Activated CD4-positive, alpha-beta T cell treated with anti-CD3 and anti-CD28 coated beads, Interleukin-2, amount 10 ng/mL, durations not matched to agents 24 days and 14 days (primary cell): ENCODE results near the gene SGPP2. TPM values are rescaled to one million over a fixed set of nuclear protein-coding genes. Genes with fewer than 3 reads are reported as not detected.

Source experiments
- DNase-seq: peaks from one replicate; pipeline ENCODE4 v3.0.0; 2022
- H3K27ac Mint-ChIP-seq: one replicate; pipeline ENCODE4 v1.8.0; 2022; ENCODE audit warnings: mild to moderate bottlenecking, mixed read lengths
- H3K27me3 Mint-ChIP-seq: one replicate; pipeline ENCODE4 v1.8.0; 2022; ENCODE audit warnings: mixed read lengths
- H3K36me3 Mint-ChIP-seq: one replicate; pipeline ENCODE4 v1.8.0; 2022; ENCODE audit warnings: low read depth, mild to moderate bottlenecking, mixed read lengths
- H3K4me1 Mint-ChIP-seq: one replicate; pipeline ENCODE4 v1.8.0; 2021; ENCODE audit warnings: mixed read lengths
- H3K4me3 Mint-ChIP-seq: one replicate; pipeline ENCODE4 v1.8.0; 2022; ENCODE audit warnings: mild to moderate bottlenecking, moderate library complexity, mixed read lengths
- H3K9me3 Mint-ChIP-seq: one replicate; pipeline ENCODE4 v1.8.0; 2021; ENCODE audit warnings: mixed read lengths
- intact Hi-C: fragments of 100-400 bp; cut with micrococcal nuclease; formaldehyde crosslinking; loops from one replicate; pipeline ENCODE4 v1.15.1; 2023
- total RNA-seq: library from RNA; stranded (reverse); gene quantifications from 2 replicates; pipeline ENCODE4 v1.2.3, GENCODE V29; 2022

SGPP2 gene
- total RNA-seq, 1 donor from 2014 or later: 23.0 TPM

- Mint-ChIP-seq H3K4me1 (no peaks in the 10 kb centered on the region), H3K27me3 (peaks cover 8% of the 10 kb centered on the region), H3K4me3 (no peak overlapping the region), H3K27ac (no peak overlapping the region), H3K9me3 (no peaks in the 10 kb centered on the region), H3K36me3 (no peaks in the 10 kb centered on the region)
- intact Hi-C loops: no loop called here
- no peak for DNase-seq
Measured at GRCh38 chr2:222544661-222545060, 120.3 kb downstream of the SGPP2 start.

- Mint-ChIP-seq H3K27me3 (peaks cover 13% of the 10 kb centered on the region), H3K36me3 (no peaks in the 10 kb centered on the region), H3K9me3 (no peaks in the 10 kb centered on the region), H3K4me1 (no peaks in the 10 kb centered on the region), H3K4me3 (no peak overlapping the region), H3K27ac (no peak overlapping the region)
- DNase-seq: no peak
- intact Hi-C loops: no loop called here
Measured at GRCh38 chr2:222545823-222546795, 121.8 kb downstream of the SGPP2 start.

DNA sequence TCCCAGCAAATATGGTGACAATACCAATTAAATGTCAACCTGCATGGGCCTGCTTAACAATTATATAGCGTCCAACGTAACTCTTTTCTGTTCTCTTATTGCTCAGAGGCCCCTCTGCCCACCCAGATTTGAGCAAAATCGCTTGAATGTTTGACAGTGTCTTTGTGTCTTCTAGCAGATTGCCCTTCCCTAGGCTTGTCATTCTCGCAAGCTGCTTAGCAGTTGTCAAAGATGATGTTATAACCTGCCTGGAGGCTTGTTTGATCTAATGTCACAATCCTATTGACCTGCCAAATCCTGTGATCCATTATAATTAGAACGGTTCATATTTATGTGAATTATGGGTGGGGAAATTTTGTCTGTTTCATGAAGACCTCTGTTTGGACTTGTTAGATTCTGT is 122.7 kb downstream of the SGPP2 start:
- intact Hi-C loops: no loop called here

DNA sequence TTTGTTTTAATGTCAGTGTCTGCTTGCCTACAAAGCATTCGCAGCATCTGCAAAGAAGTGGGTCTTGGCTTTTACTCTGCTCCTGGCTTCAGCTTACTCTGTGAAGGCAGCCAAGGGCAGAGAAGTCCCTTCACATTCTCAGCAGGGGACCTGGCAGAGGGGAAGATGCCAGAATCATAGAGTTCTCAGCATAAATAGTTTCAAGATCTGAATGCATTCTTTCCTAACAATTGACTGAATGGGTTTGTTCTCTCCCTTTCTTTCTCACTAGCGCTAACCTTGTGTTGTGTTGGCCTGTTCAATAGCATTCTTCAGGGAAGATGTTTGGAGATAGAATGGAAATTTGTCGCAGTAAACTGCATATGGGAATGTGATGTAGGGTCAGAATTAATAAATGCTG is 124.6 kb downstream of the SGPP2 start:
- H3K9me3 Mint-ChIP-seq: no peaks in the 10 kb centered on the region

More for the DNA sequence above, 122.7 kb downstream of the SGPP2 start:
- no peaks in the 10 kb centered on the region for H3K36me3 Mint-ChIP-seq
- no peak overlapping the region for H3K27ac Mint-ChIP-seq
- no peak overlapping the region for H3K4me3 Mint-ChIP-seq
- DNase-seq: no peak
- H3K9me3 Mint-ChIP-seq: no peaks in the 10 kb centered on the region
- peaks cover 14% of the 10 kb centered on the region for H3K27me3 Mint-ChIP-seq
- H3K4me1 Mint-ChIP-seq: no peaks in the 10 kb centered on the region

DNA sequence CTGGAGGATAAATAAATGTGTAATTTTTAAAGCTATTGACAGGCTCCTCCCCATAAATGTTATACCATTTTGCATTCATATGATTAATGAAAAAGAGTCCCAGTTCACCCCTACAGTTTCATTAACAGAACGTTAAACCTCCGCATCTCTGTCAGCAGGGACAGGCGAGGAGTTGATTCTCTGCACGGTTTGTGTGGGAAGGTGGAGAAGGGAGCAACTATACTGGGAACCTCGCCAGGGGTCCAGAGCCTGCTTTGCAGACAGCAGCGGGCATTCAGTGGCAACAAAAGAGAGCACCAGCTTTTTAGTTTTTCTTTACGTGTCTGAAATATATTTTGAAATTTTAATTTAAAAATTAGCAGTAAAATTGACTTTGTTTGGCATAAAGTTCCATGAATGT is 130.2 kb downstream of the SGPP2 start:
- DNase-seq: no peak
- intact Hi-C loops: no loop called here
- peaks cover 2% of the 10 kb centered on the region for H3K4me1 Mint-ChIP-seq
- H3K27me3 Mint-ChIP-seq: peaks cover 7% of the 10 kb centered on the region
- no peak overlapping the region for H3K27ac Mint-ChIP-seq
- H3K4me3 Mint-ChIP-seq: no peak overlapping the region
- no peaks in the 10 kb centered on the region for H3K9me3 Mint-ChIP-seq
- peaks cover 6% of the 10 kb centered on the region for H3K36me3 Mint-ChIP-seq

More for the DNA sequence above, 124.6 kb downstream of the SGPP2 start:
- Mint-ChIP-seq H3K36me3 (no peaks in the 10 kb centered on the region), H3K27me3 (peaks cover 15% of the 10 kb centered on the region), H3K27ac (no peak overlapping the region), H3K4me1 (no peaks in the 10 kb centered on the region), H3K4me3 (no peak overlapping the region)
- DNase-seq: no peak
- intact Hi-C loops: no loop called here

DNA sequence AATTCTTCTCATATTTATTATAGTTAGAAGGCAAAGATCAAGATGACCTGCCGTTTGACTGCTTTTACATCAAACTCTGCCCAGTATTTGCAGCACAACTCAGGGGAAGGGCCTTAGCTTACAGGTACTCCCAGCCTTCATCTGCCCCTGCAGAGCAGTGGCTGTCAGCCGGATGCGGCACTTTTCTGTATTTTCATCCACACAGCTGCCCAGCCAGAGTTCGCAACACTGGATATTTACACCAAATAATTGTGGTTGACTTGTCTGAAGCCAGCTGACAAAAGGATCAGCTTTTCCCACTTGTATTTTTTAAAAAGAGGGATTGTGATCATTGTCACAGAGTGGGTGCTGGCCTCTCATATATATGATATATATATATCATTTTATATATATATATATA is 136.8 kb downstream of the SGPP2 start:
- H3K4me1 Mint-ChIP-seq: peaks cover 2% of the 10 kb centered on the region
- intact Hi-C loops: loop anchor here (1.0 to 5.0 kb wide), 2 partner anchors 243 to 504 kb away; no protein-coding TSS in a partner anchor
- no peak overlapping the region for H3K4me3 Mint-ChIP-seq
- no peak overlapping the region for H3K27ac Mint-ChIP-seq
- no peak for DNase-seq
- no peaks in the 10 kb centered on the region for H3K9me3 Mint-ChIP-seq
- H3K27me3 Mint-ChIP-seq: no peaks in the 10 kb centered on the region
- peaks cover 19% of the 10 kb centered on the region for H3K36me3 Mint-ChIP-seq

DNA sequence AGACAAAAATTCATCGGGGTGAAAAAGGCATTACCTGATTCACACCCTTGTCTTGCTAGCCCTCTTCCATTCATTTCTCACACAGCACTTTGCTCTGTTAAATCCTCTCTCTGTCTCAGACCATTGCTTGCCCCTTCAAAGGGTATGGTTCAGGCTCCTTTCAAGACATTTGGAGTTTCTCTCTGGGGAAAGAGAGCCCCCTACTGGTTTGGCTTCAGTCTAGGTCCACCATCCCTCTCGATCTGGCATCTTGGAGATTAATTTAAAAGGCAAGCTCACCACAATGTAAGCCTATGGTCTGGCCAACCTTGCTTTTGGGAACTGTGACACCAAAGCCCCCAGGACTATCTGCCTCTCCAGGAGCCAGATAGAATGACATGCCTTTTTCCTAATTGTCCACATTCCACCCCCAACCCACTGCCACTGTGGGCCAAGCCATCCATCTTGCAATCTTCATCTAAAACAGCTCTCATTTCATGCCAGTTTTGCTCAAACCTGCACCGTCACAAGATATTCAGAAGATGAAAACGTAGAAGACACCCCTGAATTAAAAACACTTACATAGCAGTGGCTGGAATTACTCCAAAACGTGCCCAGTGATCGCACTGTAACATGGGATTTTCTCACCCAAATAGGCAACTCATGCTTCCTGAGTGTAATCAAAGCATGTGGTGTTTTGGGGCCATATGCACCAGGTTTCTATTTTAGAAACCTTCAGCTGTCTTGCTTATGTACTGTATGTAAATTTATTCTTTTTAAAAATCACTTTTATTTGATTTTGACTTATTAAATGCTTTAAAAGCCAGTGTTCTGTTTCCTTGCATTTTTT is 137.7 kb downstream of the SGPP2 start:
- Mint-ChIP-seq H3K27ac (no peak overlapping the region), H3K27me3 (no peaks in the 10 kb centered on the region), H3K9me3 (no peaks in the 10 kb centered on the region), H3K36me3 (peaks cover 27% of the 10 kb centered on the region), H3K4me1 (peaks cover 2% of the 10 kb centered on the region), H3K4me3 (no peak overlapping the region)
- intact Hi-C loops: loop anchor here (1.0 to 5.0 kb wide), 2 partner anchors 244 to 505 kb away; no protein-coding TSS in a partner anchor
- peak; percentile 83 for DNase-seq

DNA sequence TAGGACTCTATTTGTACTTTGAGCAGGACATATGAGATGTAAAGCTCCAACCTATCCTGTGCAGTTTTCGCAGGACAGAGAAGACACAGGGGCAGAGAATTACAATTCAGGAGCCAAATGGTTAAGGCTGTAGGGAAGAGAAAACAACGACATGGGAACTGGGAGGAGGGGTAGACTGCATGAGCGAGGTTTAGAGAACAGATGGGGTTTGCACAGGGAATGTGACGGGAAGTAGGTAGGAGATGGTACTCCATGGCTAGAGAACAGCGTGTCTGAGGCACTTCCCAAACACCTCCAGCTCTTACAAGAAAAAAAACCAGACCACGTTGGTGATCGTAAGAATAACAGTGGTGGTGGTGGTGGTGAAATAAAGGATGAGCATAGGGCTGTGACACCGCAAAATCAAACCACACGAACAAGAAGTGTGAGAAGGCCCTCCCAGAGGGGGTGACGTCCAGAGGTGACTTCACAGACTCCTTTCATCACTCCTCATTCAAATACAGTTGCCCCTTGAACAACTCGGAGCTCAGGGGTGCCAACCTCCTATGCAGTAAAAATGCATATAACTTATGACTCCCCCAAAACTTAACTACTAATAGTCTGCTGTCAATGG is 138.9 kb downstream of the SGPP2 start:
- H3K36me3 Mint-ChIP-seq: peaks cover 26% of the 10 kb centered on the region
- intact Hi-C loops: loop anchor here (5.0 kb wide), 1 partner anchor 506 kb away; no protein-coding TSS in a partner anchor
- no peaks in the 10 kb centered on the region for H3K27me3 Mint-ChIP-seq
- H3K27ac Mint-ChIP-seq: no peak overlapping the region
- no peak for DNase-seq
- no peaks in the 10 kb centered on the region for H3K9me3 Mint-ChIP-seq
- H3K4me1 Mint-ChIP-seq: no peaks in the 10 kb centered on the region
- H3K4me3 Mint-ChIP-seq: no peak overlapping the region

DNA sequence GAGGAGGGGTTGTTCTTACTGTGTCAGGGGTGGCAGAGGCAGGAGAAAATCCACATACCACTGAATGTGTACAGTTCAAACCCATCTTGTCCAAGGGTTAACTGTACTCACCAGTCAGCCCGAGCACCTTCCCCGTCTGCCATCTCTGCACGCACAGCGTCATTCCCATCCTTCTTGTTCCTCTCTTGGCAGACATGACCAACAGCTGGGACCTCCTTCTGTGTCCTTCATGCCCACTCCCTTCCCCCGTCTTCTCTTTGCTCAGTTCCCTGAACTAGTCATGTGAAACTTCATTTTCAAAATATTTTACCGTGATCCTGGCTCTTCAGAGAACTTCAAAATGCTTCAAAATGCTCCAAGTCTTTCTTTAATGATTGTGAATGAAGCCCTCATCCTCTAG is 139.6 kb downstream of the SGPP2 start:
- intact Hi-C loops: loop anchor here (5.0 kb wide), 1 partner anchor 507 kb away; no protein-coding TSS in a partner anchor
- H3K4me3 Mint-ChIP-seq: no peak overlapping the region
- peaks cover 25% of the 10 kb centered on the region for H3K36me3 Mint-ChIP-seq
- no peaks in the 10 kb centered on the region for H3K9me3 Mint-ChIP-seq
- H3K4me1 Mint-ChIP-seq: no peaks in the 10 kb centered on the region
- no peaks in the 10 kb centered on the region for H3K27me3 Mint-ChIP-seq
- no peak for DNase-seq
- no peak overlapping the region for H3K27ac Mint-ChIP-seq

- H3K9me3 Mint-ChIP-seq: no peaks in the 10 kb centered on the region
- H3K36me3 Mint-ChIP-seq: peaks cover 24% of the 10 kb centered on the region
- DNase-seq: no peak
- intact Hi-C loops: no loop called here
- H3K27ac Mint-ChIP-seq: no peak overlapping the region
- no peaks in the 10 kb centered on the region for H3K4me1 Mint-ChIP-seq
- no peak overlapping the region for H3K4me3 Mint-ChIP-seq
- H3K27me3 Mint-ChIP-seq: no peaks in the 10 kb centered on the region
Measured at GRCh38 chr2:222566229-222566628, 141.9 kb downstream of the SGPP2 start.

- Mint-ChIP-seq H3K27ac (no peak overlapping the region), H3K27me3 (no peaks in the 10 kb centered on the region)
- intact Hi-C loops: no loop called here
Measured at GRCh38 chr2:222568865-222569264, 144.5 kb downstream of the SGPP2 start.

GRCh38 chr2:222569826-222570225 is 145.5 kb downstream of the SGPP2 start:
- H3K4me1 Mint-ChIP-seq: peaks cover 15% of the 10 kb centered on the region
- intact Hi-C loops: no loop called here
- no peak overlapping the region for H3K4me3 Mint-ChIP-seq
- no peaks in the 10 kb centered on the region for H3K9me3 Mint-ChIP-seq
- H3K36me3 Mint-ChIP-seq: peaks cover 43% of the 10 kb centered on the region
- no peak for DNase-seq
- H3K27me3 Mint-ChIP-seq: no peaks in the 10 kb centered on the region
- no peak overlapping the region for H3K27ac Mint-ChIP-seq

More at GRCh38 chr2:222568865-222569264, 144.5 kb downstream of the SGPP2 start:
- no peaks in the 10 kb centered on the region for H3K9me3 Mint-ChIP-seq
- DNase-seq: no peak
- H3K36me3 Mint-ChIP-seq: peaks cover 38% of the 10 kb centered on the region
- no peak overlapping the region for H3K4me3 Mint-ChIP-seq
- H3K4me1 Mint-ChIP-seq: peaks cover 12% of the 10 kb centered on the region

- H3K27me3 Mint-ChIP-seq: no peaks in the 10 kb centered on the region
- H3K36me3 Mint-ChIP-seq: peaks cover 27% of the 10 kb centered on the region
Measured at GRCh38 chr2:222572264-222572721, 147.9 kb downstream of the SGPP2 start.

More at GRCh38 chr2:222572264-222572721, 147.9 kb downstream of the SGPP2 start:
- Mint-ChIP-seq H3K9me3 (no peaks in the 10 kb centered on the region), H3K4me3 (no peak overlapping the region), H3K27ac (peak overlapping the region; percentile 9), H3K4me1 (peaks cover 15% of the 10 kb centered on the region)
- no peak for DNase-seq
- intact Hi-C loops: no loop called here
